Stimulated activated CD4-positive, alpha-beta T cell treated with anti-CD3 and anti-CD28 coated beads, Interleukin-2, amount 100 ng/mL, for 48 hours (primary cell): ENCODE measurements around the gene LRP5.
"Not testable (repeated sequence)": the region's sequence is repeated elsewhere in the genome, so short reads cannot be mapped to it uniquely, and the experiment has no call there.

Source experiments
- DNase-seq, 2 donors: peaks; one replicate each; pipeline ENCODE4 v3.0.0-alpha.2; 2020

The LRP5 gene

DNA sequence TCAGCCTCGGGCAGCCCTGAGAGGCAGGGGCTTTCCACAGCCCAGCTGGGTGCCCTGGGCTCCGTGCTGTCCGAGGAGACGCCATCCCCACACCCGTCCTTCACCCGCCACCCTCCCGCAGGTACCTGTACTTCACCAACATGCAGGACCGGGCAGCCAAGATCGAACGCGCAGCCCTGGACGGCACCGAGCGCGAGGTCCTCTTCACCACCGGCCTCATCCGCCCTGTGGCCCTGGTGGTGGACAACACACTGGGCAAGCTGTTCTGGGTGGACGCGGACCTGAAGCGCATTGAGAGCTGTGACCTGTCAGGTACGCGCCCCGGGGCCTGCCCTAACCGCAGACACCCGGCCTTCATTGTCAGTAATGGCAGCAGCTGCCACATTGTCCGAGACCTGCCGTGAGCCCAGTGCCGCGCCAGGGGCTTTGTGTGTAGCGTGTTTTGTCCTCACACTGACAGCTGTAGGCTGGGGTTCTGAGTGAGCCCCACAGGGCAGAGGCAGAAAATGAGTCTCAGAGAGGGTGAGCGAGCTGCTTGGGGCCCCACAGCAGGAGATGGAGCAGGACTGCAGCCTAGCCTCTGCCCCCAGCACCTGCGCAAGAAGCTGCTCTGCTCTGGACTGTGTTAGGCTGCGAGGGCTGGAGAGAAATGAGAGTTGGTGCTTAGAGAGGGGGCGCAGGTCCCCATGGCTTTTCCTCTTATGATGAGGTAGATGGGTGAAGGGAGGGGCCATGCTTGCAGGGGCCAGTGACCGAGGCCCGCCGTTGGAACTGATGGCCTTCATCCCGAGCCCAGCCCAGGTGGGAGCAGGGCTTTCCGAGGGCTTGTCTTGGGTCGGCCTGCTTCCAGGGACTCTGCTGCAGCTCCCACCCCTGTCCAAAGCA lies 112.8 kb downstream of the LRP5 start:
- no peak for DNase-seq

DNA sequence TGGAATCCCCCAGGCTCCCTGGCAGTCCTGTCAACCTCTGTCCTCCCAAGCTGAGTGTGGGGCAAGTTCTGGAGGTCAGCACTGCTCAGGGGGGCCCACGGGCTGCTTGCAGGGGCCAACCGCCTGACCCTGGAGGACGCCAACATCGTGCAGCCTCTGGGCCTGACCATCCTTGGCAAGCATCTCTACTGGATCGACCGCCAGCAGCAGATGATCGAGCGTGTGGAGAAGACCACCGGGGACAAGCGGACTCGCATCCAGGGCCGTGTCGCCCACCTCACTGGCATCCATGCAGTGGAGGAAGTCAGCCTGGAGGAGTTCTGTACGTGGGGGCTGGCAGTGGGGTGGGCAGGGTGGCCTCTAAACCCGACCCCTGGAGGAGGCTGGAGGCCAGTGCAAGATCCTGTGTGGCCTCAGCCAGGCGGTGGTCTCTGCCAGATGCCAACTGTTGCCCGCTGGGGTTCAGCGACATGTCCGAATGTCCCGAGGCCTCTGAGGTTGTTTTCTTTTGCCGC lies 113.5 kb downstream of the LRP5 start:
- DNase-seq = no peak

DNA sequence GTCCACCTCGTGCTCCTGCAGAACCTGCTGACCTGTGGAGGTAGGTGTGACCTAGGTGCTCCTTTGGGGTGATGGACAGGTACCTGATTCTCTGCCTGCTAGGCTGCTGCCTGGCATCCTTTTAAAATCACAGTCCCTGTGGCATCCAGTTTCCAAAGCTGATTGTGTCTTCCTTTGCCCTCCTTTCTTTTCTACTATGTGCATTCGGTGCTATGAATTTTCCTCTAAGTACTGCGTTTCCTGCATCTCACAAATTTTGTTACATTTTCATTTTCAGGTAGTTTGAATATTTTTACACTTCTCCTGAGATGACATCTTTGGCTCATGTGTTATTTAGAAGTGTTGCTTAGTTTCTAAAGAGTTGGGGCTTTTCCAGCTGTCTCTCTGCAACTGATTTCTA lies 117.3 kb downstream of the LRP5 start:
- no peak for DNase-seq

DNA sequence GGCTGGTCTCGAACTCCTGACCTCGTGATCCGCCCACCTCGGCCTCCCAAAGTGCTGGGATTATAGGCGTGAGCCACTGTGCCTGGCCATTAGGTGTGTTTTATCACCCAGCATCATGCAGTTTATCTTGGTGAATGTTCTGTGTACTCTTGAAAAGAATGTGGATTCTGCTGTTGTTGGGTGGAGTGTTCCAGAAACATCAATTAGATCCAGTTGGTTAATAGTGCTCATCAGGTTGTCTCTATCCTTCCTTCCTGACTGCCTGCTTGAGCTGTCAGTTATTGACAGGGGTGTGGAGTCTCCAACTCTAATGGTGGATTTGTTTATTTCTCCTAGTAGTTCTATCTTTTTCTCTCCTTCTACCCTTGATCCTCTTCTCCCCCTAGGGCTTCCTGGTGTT lies 118.0 kb downstream of the LRP5 start:
- no peak for DNase-seq

DNA sequence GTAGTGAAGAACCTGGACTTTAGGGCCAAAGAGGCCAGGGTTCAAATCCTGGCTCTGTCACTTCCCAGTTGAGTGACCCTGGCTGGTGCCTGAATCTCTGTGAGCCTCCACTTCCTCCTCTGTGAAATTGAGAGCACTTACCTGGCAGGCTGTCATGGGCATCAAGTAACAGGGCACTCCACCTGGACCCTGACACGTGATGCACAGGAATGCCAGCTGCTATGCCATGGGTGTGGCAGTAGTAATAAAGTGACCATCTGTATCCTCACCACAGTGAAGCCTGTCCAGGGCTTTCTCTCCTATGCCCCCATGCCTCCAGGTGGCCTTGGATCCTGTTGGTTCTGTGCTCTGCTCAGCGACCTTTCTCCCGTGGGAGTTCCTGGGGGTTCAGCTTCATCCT lies 118.4 kb downstream of the LRP5 start:
- no peak for DNase-seq

DNA sequence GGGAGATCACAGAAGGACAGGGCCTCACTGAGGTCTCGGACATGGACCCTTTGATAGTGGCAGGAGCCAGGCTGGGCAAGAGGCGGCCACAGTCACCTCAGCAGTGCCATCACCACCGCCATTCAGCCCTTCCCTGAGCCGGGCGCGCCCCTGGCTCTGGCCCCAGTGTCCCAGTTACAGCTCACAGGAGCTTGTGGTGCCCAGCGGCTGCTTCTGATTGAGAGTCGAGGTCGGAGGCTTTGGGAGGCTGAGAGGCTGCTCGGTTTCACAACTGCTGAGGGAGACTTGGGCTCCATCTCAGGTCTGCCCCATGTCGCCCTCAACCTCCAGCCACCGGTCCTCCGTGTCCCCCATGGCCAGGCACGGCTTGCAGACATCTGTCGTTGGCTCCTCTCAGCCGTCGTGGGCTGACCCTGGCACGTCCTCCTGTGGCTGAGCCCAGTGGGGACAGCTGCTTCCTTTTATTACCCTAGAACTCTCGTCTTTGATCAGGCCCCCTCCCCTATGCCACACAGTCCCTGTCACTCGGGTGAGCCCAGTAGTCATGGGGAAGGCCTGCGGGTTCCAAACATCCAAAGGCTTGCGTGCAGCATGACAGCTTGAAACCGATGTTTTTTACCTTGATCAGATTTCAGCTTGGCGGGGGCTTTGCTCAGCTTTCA lies 119.7 kb downstream of the LRP5 start:
- DNase-seq = no peak

DNA sequence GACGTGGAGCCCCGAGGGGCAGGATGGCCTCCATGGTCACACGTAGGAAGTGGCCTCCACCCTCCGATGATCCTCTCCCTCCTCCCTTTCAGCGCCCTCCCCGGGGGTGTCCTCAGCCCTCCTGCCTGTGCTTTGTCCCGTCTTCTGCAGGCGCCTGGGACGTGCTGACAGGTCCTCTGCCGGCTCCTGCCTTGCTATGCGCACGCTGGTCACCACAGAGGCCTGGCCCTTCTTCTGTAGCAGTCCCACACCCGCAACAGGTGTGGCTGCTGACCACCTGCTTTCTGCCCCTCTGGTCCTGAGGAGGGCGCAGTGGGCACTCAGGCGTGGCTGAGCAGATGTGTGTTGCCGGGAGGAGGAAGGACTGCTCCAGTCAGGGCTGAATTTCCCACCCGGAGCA lies 120.5 kb downstream of the LRP5 start:
- DNase-seq = no peak

DNA sequence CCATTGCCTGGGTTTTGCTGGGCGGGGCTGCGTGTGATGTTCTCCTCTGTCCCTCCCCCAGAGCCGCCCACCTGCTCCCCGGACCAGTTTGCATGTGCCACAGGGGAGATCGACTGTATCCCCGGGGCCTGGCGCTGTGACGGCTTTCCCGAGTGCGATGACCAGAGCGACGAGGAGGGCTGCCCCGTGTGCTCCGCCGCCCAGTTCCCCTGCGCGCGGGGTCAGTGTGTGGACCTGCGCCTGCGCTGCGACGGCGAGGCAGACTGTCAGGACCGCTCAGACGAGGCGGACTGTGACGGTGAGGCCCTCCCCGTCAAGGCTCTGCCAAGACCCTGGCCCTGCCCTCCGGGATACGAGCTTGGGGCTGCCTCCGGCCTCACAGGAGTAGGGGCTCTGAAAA lies 121.2 kb downstream of the LRP5 start:
- no peak for DNase-seq

DNA sequence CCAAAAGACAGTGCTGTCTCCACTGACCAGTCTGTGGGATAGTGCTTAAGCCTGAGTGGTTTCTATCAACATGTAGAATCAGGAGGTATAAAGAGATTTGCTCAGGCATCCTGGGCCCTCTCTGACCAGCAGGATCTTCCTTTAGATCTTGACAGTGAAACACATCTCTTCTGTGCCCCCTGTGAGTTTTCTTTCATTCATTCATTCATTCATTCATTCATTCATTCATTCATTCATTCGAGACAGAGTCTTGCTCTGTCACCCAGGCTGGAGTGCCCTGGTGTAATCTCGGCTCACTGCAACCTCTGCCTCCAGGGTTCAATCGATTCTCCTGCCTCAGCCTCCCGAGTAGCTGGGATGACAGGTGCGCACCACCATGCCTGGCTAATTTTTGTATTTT lies 121.8 kb downstream of the LRP5 start:
- not testable (repeated sequence) for DNase-seq

DNA sequence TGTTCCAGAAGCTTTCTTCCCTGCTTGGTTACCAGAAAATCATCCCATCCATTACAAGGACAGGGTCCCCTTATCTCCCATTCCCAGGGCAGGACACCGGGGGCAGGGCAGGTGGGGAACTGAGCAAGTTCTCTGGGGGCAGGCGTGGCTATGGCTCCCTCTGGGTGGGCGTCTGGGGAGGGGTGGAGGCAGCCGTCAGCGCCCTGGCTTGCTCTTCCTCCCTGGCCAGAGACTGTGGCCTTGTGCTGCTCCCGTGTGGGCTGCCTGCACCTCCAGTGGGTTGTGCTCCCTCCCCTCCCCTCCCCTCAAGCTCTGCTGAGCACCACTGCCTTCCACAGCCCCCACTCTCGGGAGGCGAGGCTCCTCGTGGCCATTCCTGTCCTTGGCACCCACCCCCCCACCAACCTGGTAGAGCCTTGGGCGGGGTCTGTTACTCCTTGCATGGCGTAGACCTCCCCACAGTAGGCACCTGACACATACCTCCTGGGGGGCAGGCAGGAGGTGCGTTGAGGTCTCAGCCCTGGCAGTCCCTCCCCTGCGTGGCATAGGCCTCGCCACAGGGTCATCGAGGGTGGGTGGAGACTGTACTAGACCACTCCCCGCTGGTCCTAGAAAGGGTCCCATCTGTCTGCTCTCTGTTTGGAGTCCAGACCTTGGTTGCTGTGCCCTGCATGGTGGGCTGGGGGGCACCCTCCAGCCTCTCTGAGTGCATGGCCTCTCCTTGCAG lies 123.9 kb downstream of the LRP5 start:
- no peak for DNase-seq

DNA sequence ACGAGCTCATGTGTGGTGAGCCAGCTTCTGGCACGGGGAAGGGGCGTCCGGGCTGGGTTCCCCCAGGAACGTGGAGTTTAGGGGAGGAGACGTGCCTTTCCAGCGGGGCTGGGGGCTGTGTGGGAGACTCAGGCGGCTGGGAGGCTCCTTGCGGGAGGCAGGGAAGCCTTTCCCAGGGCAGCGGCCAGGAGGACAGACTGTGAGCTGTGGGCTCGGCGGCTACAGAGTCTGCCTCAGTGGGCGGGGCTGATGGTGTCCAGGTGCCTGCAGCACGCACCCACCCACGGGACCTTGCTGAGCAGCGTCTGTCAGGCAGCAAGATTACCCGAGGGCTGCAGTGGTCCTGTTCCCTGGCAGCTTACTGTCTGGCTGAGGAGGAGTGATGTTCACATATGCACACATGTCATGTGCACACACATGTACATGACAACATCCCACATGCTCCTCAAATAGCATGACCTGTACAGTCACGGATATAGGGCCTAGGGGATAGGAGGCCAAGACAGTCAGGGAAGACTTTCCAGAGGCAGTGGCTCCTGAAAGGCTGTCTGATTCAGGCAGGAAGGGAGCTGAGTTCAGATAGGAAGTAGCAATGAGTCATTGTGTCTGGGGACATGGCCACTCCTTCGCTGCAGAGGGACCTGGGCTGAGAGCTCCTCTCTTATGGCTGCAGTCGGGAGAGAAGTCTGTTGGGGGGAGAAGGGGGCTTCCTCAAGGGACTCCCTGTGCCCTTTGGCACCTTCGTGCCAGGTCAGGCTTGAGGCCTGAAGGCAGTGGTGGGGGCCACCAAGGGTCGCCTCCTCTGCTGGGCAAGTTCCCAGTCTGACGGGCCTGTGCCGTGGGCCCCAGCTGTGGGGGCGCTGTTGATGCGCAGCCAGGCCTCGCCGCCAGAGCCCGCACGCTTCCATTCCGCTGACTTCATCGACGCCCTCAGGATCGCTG lies 124.9 kb downstream of the LRP5 start:
- no peak for DNase-seq

DNA sequence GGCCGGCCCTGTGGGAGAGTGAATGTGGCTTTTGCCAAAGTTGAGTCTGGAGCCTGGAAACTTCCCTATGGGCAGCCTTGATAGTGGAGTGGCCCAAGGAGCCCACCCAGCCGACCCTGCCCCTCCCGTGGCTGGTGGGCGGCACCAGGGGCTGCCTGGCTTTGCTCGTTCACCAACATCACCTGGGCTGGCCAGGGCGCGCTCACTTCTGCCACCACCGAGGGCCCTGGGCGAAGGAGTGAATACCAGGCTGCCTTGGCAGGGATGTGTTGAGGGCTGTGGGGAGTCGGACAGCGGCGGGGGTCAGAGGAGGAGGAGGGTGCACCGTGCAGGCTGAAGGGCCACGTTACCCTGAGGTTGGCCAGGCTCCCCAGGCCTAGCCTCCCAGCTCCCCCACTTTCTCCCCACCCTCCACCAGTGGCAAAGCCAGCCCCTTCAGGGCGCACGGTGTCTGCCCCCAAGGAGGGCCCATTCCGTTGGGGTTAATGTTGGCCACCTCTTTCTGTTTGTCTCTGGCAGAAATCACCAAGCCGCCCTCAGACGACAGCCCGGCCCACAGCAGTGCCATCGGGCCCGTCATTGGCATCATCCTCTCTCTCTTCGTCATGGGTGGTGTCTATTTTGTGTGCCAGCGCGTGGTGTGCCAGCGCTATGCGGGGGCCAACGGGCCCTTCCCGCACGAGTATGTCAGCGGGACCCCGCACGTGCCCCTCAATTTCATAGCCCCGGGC lies 125.7 kb downstream of the LRP5 start:
- no peak for DNase-seq

DNA sequence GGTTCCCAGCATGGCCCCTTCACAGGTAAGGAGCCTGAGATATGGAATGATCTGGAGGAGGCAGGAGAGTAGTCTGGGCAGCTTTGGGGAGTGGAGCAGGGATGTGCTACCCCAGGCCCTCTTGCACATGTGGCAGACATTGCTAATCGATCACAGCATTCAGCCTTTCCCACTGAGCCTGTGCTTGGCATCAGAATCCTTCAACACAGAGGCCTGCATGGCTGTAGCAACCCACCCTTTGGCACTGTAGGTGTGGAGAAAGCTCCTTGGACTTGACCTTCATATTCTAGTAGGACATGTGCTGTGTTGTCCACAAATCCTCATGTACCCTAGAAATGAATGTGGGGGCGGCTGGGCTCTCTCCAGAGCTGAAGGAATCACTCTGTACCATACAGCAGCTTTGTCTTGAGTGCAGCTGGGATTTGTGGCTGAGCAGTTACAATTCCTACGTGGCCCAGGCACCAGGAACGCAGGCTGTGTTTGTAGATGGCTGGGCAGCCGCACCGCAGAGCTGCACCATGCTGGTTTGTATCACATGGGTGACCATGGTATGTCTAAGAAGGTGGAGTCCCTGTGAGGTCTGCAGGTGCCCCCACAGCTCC lies 126.4 kb downstream of the LRP5 start:
- no peak for DNase-seq

DNA sequence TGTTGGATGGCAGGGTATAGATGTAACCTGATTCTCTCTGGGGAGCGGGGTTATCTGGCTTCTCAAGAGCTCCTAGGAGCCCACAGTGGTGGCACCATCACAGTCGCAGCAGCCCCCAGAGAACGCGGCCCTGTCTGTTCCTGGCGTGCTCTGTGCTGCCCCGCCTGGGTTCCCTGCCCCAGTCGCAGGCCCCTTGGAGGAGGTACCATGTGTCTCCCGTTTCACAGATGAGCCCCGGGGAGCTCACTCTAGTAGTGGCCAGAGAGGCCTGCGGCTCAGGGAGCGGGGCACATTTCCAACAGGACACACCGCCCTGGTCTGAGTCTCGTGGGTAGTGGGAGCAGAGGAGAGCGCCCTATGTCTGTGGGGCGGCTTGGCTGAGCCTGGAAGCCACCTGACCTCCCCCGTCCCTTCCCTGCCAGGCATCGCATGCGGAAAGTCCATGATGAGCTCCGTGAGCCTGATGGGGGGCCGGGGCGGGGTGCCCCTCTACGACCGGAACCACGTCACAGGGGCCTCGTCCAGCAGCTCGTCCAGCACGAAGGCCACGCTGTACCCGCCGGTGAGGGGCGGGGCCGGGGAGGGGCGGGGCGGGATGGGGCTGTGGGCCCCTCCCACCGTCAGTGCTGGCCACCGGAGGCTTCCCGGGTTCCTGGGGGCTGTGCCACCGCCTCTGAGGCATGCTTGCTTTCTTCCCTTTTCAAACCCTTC lies 127.1 kb downstream of the LRP5 start:
- no peak for DNase-seq

DNA sequence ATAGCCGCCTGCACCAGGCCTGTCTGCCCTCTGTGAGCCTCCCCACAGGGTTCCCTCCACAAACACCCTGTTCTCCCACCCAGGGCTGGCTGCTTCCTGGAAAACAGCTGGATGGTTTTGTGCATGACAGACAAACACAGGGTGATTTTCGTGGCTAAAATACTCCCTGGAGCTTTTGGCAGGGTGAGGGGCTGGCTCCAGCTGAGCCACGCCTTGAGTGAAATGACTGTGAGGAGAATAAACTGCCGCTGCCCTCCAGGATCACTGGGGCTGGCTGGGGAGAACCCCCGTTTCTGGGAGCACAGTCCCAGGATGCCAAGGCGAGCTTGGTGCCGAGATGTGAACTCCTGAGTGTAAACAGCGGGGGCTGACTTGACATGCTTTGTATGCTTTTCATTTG lies 127.8 kb downstream of the LRP5 start:
- no peak for DNase-seq

DNA sequence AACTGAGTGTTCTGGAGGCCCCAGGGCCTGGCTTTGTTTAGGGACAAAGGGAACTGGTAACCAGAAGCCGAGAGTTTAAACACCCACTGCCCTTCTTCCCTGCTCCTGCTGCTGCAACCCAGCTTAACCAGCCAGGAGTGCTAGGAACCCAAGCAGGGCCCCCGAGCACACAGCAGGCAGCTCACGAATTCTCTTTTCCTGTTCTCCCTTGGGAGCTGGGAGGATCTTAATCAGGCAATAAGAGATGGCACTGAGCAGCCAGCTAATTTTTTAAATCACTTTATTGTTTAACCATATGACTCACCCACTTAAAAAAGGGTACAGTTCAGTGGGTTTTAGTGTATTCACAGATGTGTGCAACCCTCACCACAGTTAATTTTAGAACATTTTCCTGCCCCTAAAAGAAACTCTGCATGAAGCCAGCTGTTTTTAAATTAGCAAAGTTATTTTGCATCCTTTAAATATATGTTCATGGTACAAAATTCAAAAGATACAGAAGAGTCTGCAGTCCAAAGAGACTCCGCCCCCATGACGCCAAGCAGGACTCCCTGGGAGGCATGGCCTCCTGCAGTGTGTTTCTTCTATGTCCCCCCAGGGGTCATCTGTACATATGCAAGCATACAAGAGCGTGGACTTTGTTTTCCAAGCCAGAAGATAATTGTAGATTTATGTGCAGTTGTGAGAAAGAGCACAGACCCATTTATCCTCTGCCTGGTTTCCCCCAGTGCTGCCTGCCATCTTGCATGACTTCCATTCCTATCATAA lies 129.3 kb downstream of the LRP5 start:
- no peak for DNase-seq

DNA sequence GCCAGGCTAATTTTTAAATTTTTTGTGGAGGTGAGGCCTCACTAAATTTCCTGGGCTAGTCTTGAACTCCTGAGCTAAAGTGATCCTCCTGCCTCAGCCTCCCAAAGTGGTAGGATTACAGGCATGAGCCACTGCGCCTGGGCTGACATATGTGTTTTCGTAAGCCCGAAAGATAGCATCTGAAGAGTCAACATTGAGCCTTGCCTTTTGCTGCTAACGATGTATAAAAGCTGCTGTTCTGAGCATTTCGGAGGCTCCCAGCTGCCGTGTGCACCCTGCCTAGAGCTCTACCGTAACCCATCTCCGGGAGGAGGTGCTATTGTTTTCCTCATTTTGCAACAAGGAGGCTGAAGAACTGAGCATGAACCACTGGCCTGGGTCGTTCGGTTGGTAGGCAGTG lies 130.0 kb downstream of the LRP5 start:
- DNase-seq = no peak

DNA sequence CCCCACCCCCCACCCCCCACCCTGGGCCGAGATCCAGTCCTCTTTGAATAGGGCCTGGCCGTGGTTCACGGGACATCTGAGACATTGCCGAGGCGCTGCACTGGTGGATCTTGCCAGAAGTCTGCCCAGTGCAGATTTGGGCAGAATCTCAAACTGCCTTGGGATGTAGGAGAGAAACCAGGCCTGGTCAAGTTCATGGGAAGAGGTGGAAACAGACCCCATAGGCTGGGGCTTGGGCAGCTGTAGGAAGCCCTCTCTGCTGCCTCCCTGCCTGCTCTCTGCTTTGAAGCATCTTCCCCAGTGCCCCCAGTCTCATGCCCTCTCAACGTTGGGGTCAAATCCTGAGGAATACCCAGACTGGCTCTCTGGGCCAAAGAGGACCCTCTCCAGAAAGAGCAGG lies 132.2 kb downstream of the LRP5 start:
- DNase-seq = no peak

DNA sequence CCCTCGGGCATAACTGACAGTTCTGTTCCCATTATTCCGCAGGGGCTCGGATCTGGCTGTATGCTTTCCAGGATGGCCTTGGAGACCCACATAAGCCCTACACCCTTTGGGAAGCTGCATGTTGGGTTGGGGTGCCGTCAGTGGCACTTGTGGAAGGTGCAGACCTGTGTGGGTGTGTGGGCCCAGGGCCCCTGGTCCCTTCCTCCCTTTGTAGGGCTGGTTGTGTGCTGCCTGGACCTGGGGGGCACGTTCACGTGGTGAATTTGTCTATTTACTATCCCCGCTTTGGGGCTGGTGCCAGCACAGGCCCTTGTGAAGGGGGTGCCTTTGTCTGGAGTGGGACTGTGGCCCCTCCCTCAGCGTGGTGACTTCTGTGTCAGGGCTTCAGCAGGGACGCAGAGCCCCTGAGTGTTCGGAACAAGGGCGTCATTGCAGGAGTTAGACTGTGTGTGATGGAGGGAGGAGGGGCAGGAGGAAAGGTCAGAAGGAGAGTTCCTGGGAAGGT lies 133.2 kb downstream of the LRP5 start:
- DNase-seq = no peak
